OCI-LY7 (cell line): ENCODE results near the gene LDLRAD4. TPM values are rescaled to one million over a fixed set of nuclear protein-coding genes. Genes with fewer than 3 reads are reported as not detected.

Experiments used
- BruUV-seq: library from RNA; stranded (reverse); fragments of 400-500 nt; replicated peaks from 2 replicates; lab custom pipeline; 2021; lab: Mats Ljungman, UMichigan
- CTCF ChIA-PET: fragments of 300-600 bp; sonication (Branson Sonifier 250); formaldehyde crosslinking; loops from one replicate; lab custom pipeline; 2022; ENCODE audit warnings: antibody characterized with exemption; ENCODE audit not compliant: unreplicated experiment; lab: Charles Lee
- POLR2A ChIA-PET: fragments of 300-600 bp; sonication (Branson Sonifier 250); formaldehyde crosslinking; loops from one replicate; lab custom pipeline; 2022; ENCODE audit warnings: antibody characterized with exemption; lab: Charles Lee
- DNase-seq: peaks from one replicate; pipeline ENCODE4 v3.0.0-alpha.2; 2015; ENCODE audit warnings: low spot score
- H2AFZ ChIP-seq: fragments of 200-600 bp; sonication (generic), shearing (Covaris generic); 2 replicates; pipeline ENCODE4 v1.6.1; 2014; ENCODE audit warnings: mild to moderate bottlenecking, antibody characterized with exemption, low read length, moderate library complexity
- H3K27ac ChIP-seq: fragments of 200-600 bp; sonication (generic); 2 replicates; pipeline ENCODE4 v1.5.1; 2014; ENCODE audit warnings: mixed run types, low read depth, mild to moderate bottlenecking, moderate library complexity, low read length, inconsistent platforms; ENCODE audit not compliant: poor library complexity, severe bottlenecking
- H3K36me3 ChIP-seq: fragments of 200-600 bp; sonication (generic); 2 replicates; pipeline ENCODE4 v1.6.1; 2014; ENCODE audit warnings: mild to moderate bottlenecking, antibody characterized with exemption, low read length, moderate library complexity, mixed read lengths; ENCODE audit not compliant: insufficient read depth
- H3K4me1 ChIP-seq: fragments of 200-600 bp; sonication (generic); 2 replicates; pipeline ENCODE4 v1.5.1; 2014; ENCODE audit warnings: mild to moderate bottlenecking, low read length; ENCODE audit not compliant: insufficient read depth, poor library complexity, severe bottlenecking
- H3K4me2 ChIP-seq: fragments of 200-600 bp; sonication (generic); 2 replicates; pipeline ENCODE4 v1.6.1; 2014; ENCODE audit warnings: mild to moderate bottlenecking, low read length
- H3K4me3 ChIP-seq: fragments of 200-600 bp; sonication (generic); 2 replicates; pipeline ENCODE4 v1.5.1; 2014; ENCODE audit warnings: mild to moderate bottlenecking, low read depth, low read length; ENCODE audit not compliant: poor library complexity, severe bottlenecking
- H3K79me2 ChIP-seq: fragments of 200-600 bp; sonication (generic); 2 replicates; pipeline ENCODE4 v1.6.1; 2016; ENCODE audit warnings: low read depth, mild to moderate bottlenecking, low read length, moderate library complexity, mixed read lengths; ENCODE audit not compliant: insufficient read depth
- H3K9me2 ChIP-seq: fragments of 200-600 bp; sonication (generic); 2 replicates; pipeline ENCODE4 v1.6.1; 2016; ENCODE audit warnings: mild to moderate bottlenecking, low read length, mixed read lengths; ENCODE audit not compliant: insufficient read depth
- H3K9me3 ChIP-seq: fragments of 200-600 bp; sonication (generic); 2 replicates; pipeline ENCODE4 v1.6.1; 2014; ENCODE audit warnings: mild to moderate bottlenecking, mixed run types, low read length, mixed read lengths
- H4K20me1 ChIP-seq: fragments of 200-600 bp; sonication (generic); 2 replicates; pipeline ENCODE4 v1.6.1; 2014; ENCODE audit warnings: mild to moderate bottlenecking, antibody characterized with exemption, low read length, moderate library complexity, mixed read lengths; ENCODE audit not compliant: insufficient read depth
- EZH2phosphoT487 ChIP-seq: fragments of 200-600 bp; sonication (generic); IDR thresholded peaks from 2 replicates; pipeline ENCODE4 v1.6.1; 2018; ENCODE audit warnings: low read depth, borderline replicate concordance, mild to moderate bottlenecking, mixed run types, antibody characterized with exemption, low read length, moderate library complexity, mixed read lengths
- intact Hi-C: fragments of 100-400 bp; cut with micrococcal nuclease; formaldehyde crosslinking; loops from one replicate; pipeline ENCODE4 v1.10.0; 2022; ENCODE audit not compliant: unreplicated experiment
- total RNA-seq, 2 experiments: library from RNA; depleted of rRNA in 1 of 2; stranded (reverse); fragments of >200 nt in 1 of 2; shearing (Covaris generic) in 1 of 2; gene quantifications; 2 replicates each; pipeline ENCODE4 v1.2.3, GENCODE V29; 2014 to 2022
- TF ChIP-seq, protein P1 (sequence below): fragments of 200-600 bp; sonication (generic); conservative IDR thresholded peaks from 2 replicates; pipeline ENCODE4 v1.5.1; 2014; ENCODE audit warnings: mild to moderate bottlenecking, antibody characterized with exemption, low read length, moderate library complexity, mixed read lengths

LDLRAD4 gene
- total RNA-seq, 2 experiments from 2014 or later: 26.2 to 43.8 TPM

DNA sequence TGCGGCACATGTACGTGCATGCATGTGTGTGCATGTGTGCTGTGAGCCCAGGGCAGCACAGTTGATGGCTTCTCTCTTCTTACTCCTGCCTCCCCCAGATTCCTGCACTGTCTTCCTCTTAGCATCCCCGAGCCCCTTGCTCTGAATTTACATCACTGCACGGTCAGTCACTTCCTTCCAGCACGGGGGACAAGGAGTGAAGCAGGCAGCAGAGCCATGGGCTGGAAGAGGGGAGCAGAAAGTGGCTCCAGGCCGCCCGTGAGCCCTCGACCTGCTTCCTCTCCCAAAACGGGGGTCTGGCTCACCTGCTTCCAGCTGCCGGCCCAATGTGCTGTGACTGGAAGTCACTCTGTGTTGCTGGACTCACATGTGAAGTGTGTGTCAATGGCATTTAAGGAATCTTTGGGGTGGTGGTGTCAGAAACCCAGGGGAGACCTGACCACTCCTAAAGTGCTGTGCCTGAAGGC lies 401.7 kb downstream of the LDLRAD4 start:
- TF ChIP-seq, protein P1, sequence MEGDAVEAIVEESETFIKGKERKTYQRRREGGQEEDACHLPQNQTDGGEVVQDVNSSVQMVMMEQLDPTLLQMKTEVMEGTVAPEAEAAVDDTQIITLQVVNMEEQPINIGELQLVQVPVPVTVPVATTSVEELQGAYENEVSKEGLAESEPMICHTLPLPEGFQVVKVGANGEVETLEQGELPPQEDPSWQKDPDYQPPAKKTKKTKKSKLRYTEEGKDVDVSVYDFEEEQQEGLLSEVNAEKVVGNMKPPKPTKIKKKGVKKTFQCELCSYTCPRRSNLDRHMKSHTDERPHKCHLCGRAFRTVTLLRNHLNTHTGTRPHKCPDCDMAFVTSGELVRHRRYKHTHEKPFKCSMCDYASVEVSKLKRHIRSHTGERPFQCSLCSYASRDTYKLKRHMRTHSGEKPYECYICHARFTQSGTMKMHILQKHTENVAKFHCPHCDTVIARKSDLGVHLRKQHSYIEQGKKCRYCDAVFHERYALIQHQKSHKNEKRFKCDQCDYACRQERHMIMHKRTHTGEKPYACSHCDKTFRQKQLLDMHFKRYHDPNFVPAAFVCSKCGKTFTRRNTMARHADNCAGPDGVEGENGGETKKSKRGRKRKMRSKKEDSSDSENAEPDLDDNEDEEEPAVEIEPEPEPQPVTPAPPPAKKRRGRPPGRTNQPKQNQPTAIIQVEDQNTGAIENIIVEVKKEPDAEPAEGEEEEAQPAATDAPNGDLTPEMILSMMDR: no peak
- no peak for TF ChIP-seq EZH2phosphoT487
- no TSS peak for BruUV-seq
- ChIA-PET CTCF (no interaction called here), POLR2A (no interaction called here)
- Histone ChIP-seq H4K20me1 (no peaks in the 10 kb centered on the region), H3K4me3 (no peak overlapping the region), H3K9me2 (no peaks in the 10 kb centered on the region), H3K9me3 (no peaks in the 10 kb centered on the region), H3K27ac (no peak overlapping the region), H3K4me2 (no peak overlapping the region), H3K79me2 (peaks cover 39% of the 10 kb centered on the region), H3K36me3 (peaks cover 41% of the 10 kb centered on the region; the same call in 1 of the 2 replicates), H3K4me1 (peaks cover 37% of the 10 kb centered on the region), H2AFZ (no peak overlapping the region)
- intact Hi-C loops: no loop called here
- no peak for DNase-seq

DNA sequence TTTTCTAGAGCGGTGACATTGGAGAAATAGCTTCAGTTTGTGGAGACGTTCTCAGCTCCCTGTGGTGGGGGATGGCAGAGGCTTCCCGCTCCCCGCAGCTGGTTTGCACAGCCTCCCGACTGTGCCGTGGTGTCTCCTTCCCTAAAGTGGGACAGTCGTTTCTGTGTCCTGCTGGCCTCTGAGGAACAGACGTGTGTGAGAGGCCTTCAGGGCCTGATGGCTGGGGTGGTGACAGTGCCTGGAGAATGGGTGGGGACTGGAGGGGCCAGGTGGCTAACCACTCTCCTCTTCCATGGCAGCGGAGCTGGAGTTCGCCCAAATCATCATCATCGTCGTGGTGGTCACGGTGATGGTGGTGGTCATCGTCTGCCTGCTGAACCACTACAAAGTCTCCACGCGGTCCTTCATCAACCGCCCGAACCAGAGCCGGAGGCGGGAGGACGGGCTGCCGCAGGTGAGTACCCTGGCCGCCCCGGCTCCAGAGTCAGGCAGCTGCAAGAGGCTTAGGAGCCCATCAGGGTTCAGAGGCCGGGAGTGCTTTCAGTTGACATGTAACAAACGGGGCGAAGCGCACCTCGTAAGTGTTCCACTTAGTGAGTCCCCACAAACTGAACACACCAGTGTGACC lies 402.4 kb downstream of the LDLRAD4 start:
- H3K79me2 ChIP-seq: peaks cover 32% of the 10 kb centered on the region
- H2AFZ ChIP-seq: no peak overlapping the region
- no peak for TF ChIP-seq EZH2phosphoT487
- TF ChIP-seq, protein P1: no peak
- ChIA-PET POLR2A (no interaction called here), CTCF (no interaction called here)
- intact Hi-C loops: no loop called here
- peaks cover 45% of the 10 kb centered on the region; the same call in 1 of the 2 replicates for H3K36me3 ChIP-seq
- BruUV-seq: no TSS peak
- no peak overlapping the region for H3K4me3 ChIP-seq
- H3K27ac ChIP-seq: no peak overlapping the region
- no peak overlapping the region for H3K4me2 ChIP-seq
- H4K20me1 ChIP-seq: no peaks in the 10 kb centered on the region
- no peak for DNase-seq
- H3K4me1 ChIP-seq: peaks cover 30% of the 10 kb centered on the region
- H3K9me3 ChIP-seq: no peaks in the 10 kb centered on the region
- no peaks in the 10 kb centered on the region for H3K9me2 ChIP-seq

DNA sequence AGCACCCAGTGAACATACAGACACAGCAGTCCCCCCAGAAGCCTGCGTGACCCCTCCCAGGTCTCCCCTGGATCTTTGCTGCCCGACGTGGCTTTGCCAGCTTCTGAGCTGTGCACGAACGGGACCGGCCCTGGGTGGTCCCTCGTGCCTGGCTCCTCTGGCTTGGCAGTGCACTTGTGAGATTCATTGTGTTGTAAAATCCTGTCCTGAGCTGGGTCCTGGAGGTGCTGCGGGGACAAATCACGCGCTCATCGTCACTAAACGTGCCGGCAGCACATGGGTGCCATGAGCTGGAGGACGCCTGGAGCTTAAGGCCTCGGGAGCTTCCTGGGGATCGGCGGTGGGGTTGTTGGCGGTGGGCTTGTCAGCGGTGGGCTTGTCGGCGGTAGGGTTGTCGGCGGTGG lies 402.9 kb downstream of the LDLRAD4 start:
- Histone ChIP-seq H3K79me2 (peaks cover 27% of the 10 kb centered on the region), H2AFZ (no peak overlapping the region), H3K4me2 (no peak overlapping the region), H3K27ac (no peak overlapping the region), H4K20me1 (no peaks in the 10 kb centered on the region), H3K9me2 (no peaks in the 10 kb centered on the region), H3K36me3 (peaks cover 48% of the 10 kb centered on the region; the same call in 1 of the 2 replicates), H3K9me3 (no peaks in the 10 kb centered on the region), H3K4me1 (peaks cover 25% of the 10 kb centered on the region), H3K4me3 (no peak overlapping the region)
- POLR2A ChIA-PET: no interaction called here
- no peak for TF ChIP-seq EZH2phosphoT487
- TF ChIP-seq, protein P1: no peak
- intact Hi-C loops: no loop called here
- BruUV-seq: no TSS peak
- CTCF ChIA-PET: no interaction called here
- DNase-seq: no peak
